NCI-H146 treated with DMSO at 0.1 percent for 48 hours (cell line): ENCODE measurements around the gene BPIFB3.

Experiments
- DNase-seq: peaks from one replicate; lab custom pipeline; 2025; ENCODE audit not compliant: unreplicated experiment; lab: John Stamatoyannopoulos, UW

Gene BPIFB3

GRCh38 chr20:33061658-33062028 lies 7.9 kb downstream of the BPIFB3 start:
- DNase-seq = no peak

- no peak for DNase-seq
Observed at GRCh38 chr20:33062105-33062824, 8.6 kb downstream of the BPIFB3 start.

- no peak for DNase-seq
Observed at GRCh38 chr20:33062825-33063149, 9.1 kb downstream of the BPIFB3 start.

GRCh38 chr20:33063271-33063670 lies 9.6 kb downstream of the BPIFB3 start:
- no peak for DNase-seq

GRCh38 chr20:33064572-33065287 lies 11.0 kb downstream of the BPIFB3 start:
- no peak for DNase-seq

GRCh38 chr20:33065785-33066184 lies 12.1 kb downstream of the BPIFB3 start:
- no peak for DNase-seq

- no peak for DNase-seq
Observed at GRCh38 chr20:33067806-33068205, 14.1 kb downstream of the BPIFB3 start.

- no peak for DNase-seq
Observed at GRCh38 chr20:33068251-33068939, 14.7 kb downstream of the BPIFB3 start.

GRCh38 chr20:33069673-33070072 lies 16.0 kb downstream of the BPIFB3 start:
- DNase-seq = no peak

- no peak for DNase-seq
Observed at GRCh38 chr20:33070111-33071053, 16.7 kb downstream of the BPIFB3 start.

GRCh38 chr20:33071198-33071597 lies 17.5 kb downstream of the BPIFB3 start:
- DNase-seq = no peak

- no peak for DNase-seq
Observed at GRCh38 chr20:33072362-33072761, 18.7 kb downstream of the BPIFB3 start.

- DNase-seq = no peak
Observed at GRCh38 chr20:33072813-33073212, 19.1 kb downstream of the BPIFB3 start.

- no peak for DNase-seq
Observed at GRCh38 chr20:33074675-33075074, 21.0 kb downstream of the BPIFB3 start.

- DNase-seq = no peak
Observed at GRCh38 chr20:33075281-33075680, 21.6 kb downstream of the BPIFB3 start.

- no peak for DNase-seq
Observed at GRCh38 chr20:33076662-33077372, 23.1 kb downstream of the BPIFB3 start.

- no peak for DNase-seq
Observed at GRCh38 chr20:33079259-33079658, 25.6 kb downstream of the BPIFB3 start, which contains the start of gene BPIFB4. Gene BPIFB4, plus strand, starts transcription at chr20:33079643. Its CDS starts 1,884 bp downstream, at chr20:33081527.

- no peak for DNase-seq
Observed at GRCh38 chr20:33081411-33082154, 27.9 kb downstream of the BPIFB3 start.

GRCh38 chr20:33082546-33082945 lies 28.8 kb downstream of the BPIFB3 start:
- DNase-seq = no peak
